ENCODE data around the gene HECTD2. TPM values are rescaled to one million over a fixed set of nuclear protein-coding genes. Genes with fewer than 3 reads are reported as not detected.

HECTD2 gene
- total and polyA plus RNA-seq, 3 donors from 2014 or later = 9.0 to 22.3 (median 20.3) TPM

GRCh38 chr10:91513598-91514424 is 103.7 kb downstream of the HECTD2 start:
- intact Hi-C loops (cut with DNase I; ENCODE audit: low total_unique reads) = no loop called here
- no peaks in the 10 kb centered on the region for H3K36me3 ChIP-seq (ENCODE audit: low read depth, missing control alignments)
- no peak overlapping the region for H3K4me3 ChIP-seq
- TF ChIP-seq CTCF (IDR thresholded peaks at IDR 0.05) (no peak), POLR2A (IDR thresholded peaks at IDR 0.05) (no peak)
- no peak for DNase-seq
- no peaks in the 10 kb centered on the region for H3K9me3 ChIP-seq
- H3K27me3 ChIP-seq = no peaks in the 10 kb centered on the region
- peaks cover 4% of the 10 kb centered on the region for H3K4me1 ChIP-seq
- WGBS, 2 donors = 69 to 74% methylated on average over 2 of the region's 2 CpGs
- H3K27ac ChIP-seq = no peak overlapping the region

- Histone ChIP-seq H3K36me3 (ENCODE audit: low read depth, missing control alignments) (no peaks in the 10 kb centered on the region), H3K27ac (no peak overlapping the region), H3K27me3 (no peaks in the 10 kb centered on the region), H3K9me3 (no peaks in the 10 kb centered on the region), H3K4me3 (no peak overlapping the region), H3K4me1 (peaks cover 4% of the 10 kb centered on the region)
- DNase-seq = no peak
- TF ChIP-seq POLR2A (IDR thresholded peaks at IDR 0.05) = no peak
- WGBS, 2 donors = 92 to 95% methylated on average over 1 of the region's 1 CpG
- intact Hi-C loops (cut with DNase I; ENCODE audit: low total_unique reads) = no loop called here
Observed at GRCh38 chr10:91514787-91515186, 104.6 kb downstream of the HECTD2 start.

GRCh38 chr10:91517394-91517793 is 107.2 kb downstream of the HECTD2 start:
- H3K4me1 ChIP-seq = peaks cover 4% of the 10 kb centered on the region
- intact Hi-C loops (cut with DNase I; ENCODE audit: low total_unique reads) = no loop called here
- TF ChIP-seq POLR2A (IDR thresholded peaks at IDR 0.05) = no peak
- TF ChIP-seq CTCF (IDR thresholded peaks at IDR 0.05) = no peak
- H3K27me3 ChIP-seq = no peaks in the 10 kb centered on the region
- H3K36me3 ChIP-seq (ENCODE audit: low read depth, missing control alignments) = no peaks in the 10 kb centered on the region
- H3K9me3 ChIP-seq = no peaks in the 10 kb centered on the region
- no peak overlapping the region for H3K4me3 ChIP-seq
- H3K27ac ChIP-seq = no peak overlapping the region
- no peak for DNase-seq

- Histone ChIP-seq H3K36me3 (ENCODE audit: low read depth, missing control alignments) (no peaks in the 10 kb centered on the region), H3K27ac (peak overlapping the region; percentile 17 to 24)
Observed at GRCh38 chr10:91519899-91520514, 109.9 kb downstream of the HECTD2 start.

More at GRCh38 chr10:91519899-91520514, 109.9 kb downstream of the HECTD2 start:
- Histone ChIP-seq H3K4me1 (peaks cover 4% of the 10 kb centered on the region), H3K27me3 (no peaks in the 10 kb centered on the region), H3K9me3 (no peaks in the 10 kb centered on the region), H3K4me3 (no peak overlapping the region)
- TF ChIP-seq CTCF (IDR thresholded peaks at IDR 0.05) (no peak), POLR2A (IDR thresholded peaks at IDR 0.05) (no peak)
- intact Hi-C loops (cut with DNase I; ENCODE audit: low total_unique reads) = no loop called here
- DNase-seq = no peak
- WGBS, 2 donors = 66 to 73% methylated on average over 7 of the region's 7 CpGs
